Parathyroid adenoma (tissue), 2 donors: ENCODE data around the gene FBN3.

Source experiments
- H2AFZ ChIP-seq: fragments of 300-600 bp; sonication (generic); one replicate; pipeline ENCODE4 v1.7.0; 2017; ENCODE audit warnings: antibody characterized with exemption, mild to moderate bottlenecking
- H3K27ac ChIP-seq: fragments of 300-600 bp; sonication (generic); one replicate; pipeline ENCODE4 v1.7.0; 2017
- H3K27me3 ChIP-seq: fragments of 300-600 bp; sonication (generic); one replicate; pipeline ENCODE4 v1.7.0; 2017; ENCODE audit warnings: low read length; ENCODE audit not compliant: control insufficient read depth, insufficient read depth
- H3K36me3 ChIP-seq: fragments of 300-600 bp; sonication (generic); one replicate; pipeline ENCODE4 v1.7.0; 2017; ENCODE audit warnings: low read length; ENCODE audit not compliant: control insufficient read depth, insufficient read depth
- H3K4me1 ChIP-seq: fragments of 300-600 bp; sonication (generic); one replicate; pipeline ENCODE4 v1.7.0; 2017; ENCODE audit warnings: control low read depth
- H3K4me2 ChIP-seq: fragments of 300-600 bp; sonication (generic); one replicate; pipeline ENCODE4 v1.7.0; 2017; ENCODE audit warnings: low read length
- H3K4me3 ChIP-seq: fragments of 300-600 bp; sonication (generic); one replicate; pipeline ENCODE4 v1.7.0; 2017; ENCODE audit warnings: low read depth, low read length
- H3K79me2 ChIP-seq: fragments of 300-600 bp; sonication (generic); one replicate; pipeline ENCODE4 v1.7.0; 2017; ENCODE audit warnings: control low read depth
- H3K9ac ChIP-seq: fragments of 300-600 bp; sonication (generic); one replicate; pipeline ENCODE4 v1.7.0; 2017; ENCODE audit warnings: mild to moderate bottlenecking
- H3K9me3 ChIP-seq: fragments of 300-600 bp; sonication (generic); one replicate; pipeline ENCODE4 v1.7.0; 2017; ENCODE audit warnings: low read length; ENCODE audit not compliant: control insufficient read depth
- TF ChIP-seq, protein P1 (sequence below): fragments of 300-600 bp; sonication (generic); IDR thresholded peaks from one replicate; pipeline ENCODE4 v1.7.0; 2017; ENCODE audit warnings: antibody characterized with exemption, mild to moderate bottlenecking
- donor health status: primary hyperparathyroidism.

The FBN3 gene

DNA sequence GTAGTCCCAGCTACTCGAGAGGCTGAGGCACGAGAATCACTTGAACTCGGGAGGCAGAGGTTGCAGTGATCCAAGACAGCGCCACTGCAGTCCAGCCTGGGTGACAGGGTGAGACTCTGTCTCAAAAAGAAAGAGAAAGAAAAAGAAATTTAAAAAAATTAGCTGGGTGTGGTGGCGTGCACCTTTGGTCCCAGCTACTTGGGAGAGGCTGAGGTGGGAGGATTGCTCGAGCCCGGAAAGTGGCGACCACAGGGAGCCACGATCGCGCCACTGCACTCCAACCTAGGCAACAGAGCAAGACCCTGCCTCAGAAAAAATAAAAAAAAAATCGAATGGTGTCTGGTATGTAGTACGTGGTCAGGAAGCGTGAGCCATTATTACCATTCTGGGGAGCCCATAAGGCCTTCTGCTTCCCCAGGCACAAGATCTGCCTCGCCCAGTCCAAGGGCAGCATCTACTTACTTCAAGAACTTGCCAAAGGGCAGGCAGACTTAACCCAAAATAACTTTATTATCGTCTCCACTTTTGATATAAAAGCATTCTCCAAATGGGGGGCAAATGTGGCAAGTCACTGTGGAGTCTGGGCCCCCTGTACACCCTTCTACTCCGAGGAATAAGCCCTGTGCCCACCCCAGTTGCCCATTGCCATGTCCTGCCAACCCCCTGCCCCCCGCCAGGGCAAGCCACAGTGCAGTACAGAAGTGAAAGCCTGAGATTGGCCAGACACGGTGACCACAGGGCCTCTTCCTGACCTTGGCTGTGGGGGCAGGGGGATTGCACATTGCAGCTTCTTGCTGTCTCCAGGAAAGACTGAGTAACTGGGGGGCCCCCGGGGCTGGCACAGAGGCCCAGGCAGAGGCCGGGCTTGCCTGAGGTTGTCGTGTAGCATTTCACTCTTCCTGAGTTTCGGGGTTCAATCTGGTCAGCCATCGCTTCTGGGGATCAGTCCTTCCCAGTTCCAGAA, 84.2 kb downstream of the FBN3 start:
- no peaks in the 10 kb centered on the region for H3K4me1 ChIP-seq
- H3K9me3 ChIP-seq, result no peaks in the 10 kb centered on the region
- TF ChIP-seq, protein P1, sequence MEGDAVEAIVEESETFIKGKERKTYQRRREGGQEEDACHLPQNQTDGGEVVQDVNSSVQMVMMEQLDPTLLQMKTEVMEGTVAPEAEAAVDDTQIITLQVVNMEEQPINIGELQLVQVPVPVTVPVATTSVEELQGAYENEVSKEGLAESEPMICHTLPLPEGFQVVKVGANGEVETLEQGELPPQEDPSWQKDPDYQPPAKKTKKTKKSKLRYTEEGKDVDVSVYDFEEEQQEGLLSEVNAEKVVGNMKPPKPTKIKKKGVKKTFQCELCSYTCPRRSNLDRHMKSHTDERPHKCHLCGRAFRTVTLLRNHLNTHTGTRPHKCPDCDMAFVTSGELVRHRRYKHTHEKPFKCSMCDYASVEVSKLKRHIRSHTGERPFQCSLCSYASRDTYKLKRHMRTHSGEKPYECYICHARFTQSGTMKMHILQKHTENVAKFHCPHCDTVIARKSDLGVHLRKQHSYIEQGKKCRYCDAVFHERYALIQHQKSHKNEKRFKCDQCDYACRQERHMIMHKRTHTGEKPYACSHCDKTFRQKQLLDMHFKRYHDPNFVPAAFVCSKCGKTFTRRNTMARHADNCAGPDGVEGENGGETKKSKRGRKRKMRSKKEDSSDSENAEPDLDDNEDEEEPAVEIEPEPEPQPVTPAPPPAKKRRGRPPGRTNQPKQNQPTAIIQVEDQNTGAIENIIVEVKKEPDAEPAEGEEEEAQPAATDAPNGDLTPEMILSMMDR, result no peak
- no peak overlapping the region for H2AFZ ChIP-seq
- no peaks in the 10 kb centered on the region for H3K27me3 ChIP-seq
- H3K27ac ChIP-seq, result no peak overlapping the region
- no peaks in the 10 kb centered on the region for H3K79me2 ChIP-seq
- H3K4me2 ChIP-seq, result no peak overlapping the region
- no peak overlapping the region for H3K9ac ChIP-seq
- H3K36me3 ChIP-seq, result no peaks in the 10 kb centered on the region
- no peak overlapping the region for H3K4me3 ChIP-seq

DNA sequence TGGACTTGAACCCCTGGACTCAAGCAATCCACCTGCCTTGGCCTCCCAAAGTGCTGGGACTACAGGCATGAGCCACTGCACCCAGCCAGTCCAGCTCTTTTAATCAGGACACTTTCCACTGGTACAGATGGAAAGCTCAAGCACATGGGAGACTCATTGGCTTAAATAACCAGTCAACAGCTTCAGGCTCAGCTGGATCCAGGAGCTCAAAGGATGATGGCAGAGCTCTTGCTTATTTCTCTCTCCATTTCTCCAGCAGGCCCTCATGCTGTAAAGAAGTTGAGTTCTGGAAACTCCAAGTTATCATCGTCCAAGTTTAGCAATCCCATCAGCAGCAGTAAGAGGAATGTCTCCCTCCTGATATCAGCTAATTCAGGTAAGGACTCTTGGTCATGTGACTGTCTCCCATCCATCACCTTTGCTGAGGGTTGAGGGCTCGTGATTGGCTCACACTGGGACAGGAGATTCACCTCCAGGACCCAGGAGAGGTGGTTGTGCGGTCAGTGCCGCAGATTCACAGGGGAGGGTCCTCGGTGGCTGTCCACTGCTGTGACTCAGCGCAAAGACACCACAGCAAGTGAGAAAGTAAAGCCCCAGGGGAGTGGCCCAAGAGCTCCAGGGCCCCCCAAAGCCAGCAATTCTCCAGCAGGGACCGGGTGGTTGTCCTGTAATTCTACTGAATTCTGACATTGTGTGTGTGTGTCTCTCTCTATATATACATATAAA, 91.7 kb downstream of the FBN3 start:
- Histone ChIP-seq H3K4me3 (no peak overlapping the region), H3K9me3 (no peaks in the 10 kb centered on the region), H3K4me1 (no peaks in the 10 kb centered on the region), H3K9ac (no peak overlapping the region), H3K27ac (no peak overlapping the region), H3K79me2 (no peaks in the 10 kb centered on the region), H2AFZ (no peak overlapping the region), H3K36me3 (no peaks in the 10 kb centered on the region), H3K27me3 (no peaks in the 10 kb centered on the region), H3K4me2 (no peak overlapping the region)
- TF ChIP-seq, protein P1, result no peak

DNA sequence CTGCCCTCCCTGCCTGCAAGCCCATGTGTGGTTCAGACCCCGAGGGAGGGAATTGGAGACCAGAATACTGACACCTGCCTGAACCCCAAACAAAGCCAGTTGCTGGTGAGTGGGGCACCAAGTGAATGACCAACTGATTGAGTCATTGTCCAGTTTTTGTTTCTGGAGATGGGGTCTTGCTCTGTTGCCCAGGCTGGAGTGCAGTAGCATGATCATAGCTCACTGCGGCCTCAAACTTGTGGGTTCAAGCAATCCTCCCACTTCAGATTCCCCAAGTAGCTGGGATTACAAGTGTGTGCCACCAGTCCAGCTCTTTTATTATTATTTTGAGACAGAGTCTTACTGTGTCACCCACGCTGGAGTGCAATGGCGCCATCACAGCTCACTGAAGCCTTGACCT, 92.9 kb downstream of the FBN3 start:
- Histone ChIP-seq H3K9ac (no peak overlapping the region), H3K79me2 (no peaks in the 10 kb centered on the region), H3K36me3 (no peaks in the 10 kb centered on the region), H3K4me2 (no peak overlapping the region), H2AFZ (no peak overlapping the region), H3K27me3 (no peaks in the 10 kb centered on the region), H3K9me3 (no peaks in the 10 kb centered on the region), H3K27ac (no peak overlapping the region), H3K4me3 (no peak overlapping the region), H3K4me1 (no peaks in the 10 kb centered on the region)
- TF ChIP-seq, protein P1, result no peak

DNA sequence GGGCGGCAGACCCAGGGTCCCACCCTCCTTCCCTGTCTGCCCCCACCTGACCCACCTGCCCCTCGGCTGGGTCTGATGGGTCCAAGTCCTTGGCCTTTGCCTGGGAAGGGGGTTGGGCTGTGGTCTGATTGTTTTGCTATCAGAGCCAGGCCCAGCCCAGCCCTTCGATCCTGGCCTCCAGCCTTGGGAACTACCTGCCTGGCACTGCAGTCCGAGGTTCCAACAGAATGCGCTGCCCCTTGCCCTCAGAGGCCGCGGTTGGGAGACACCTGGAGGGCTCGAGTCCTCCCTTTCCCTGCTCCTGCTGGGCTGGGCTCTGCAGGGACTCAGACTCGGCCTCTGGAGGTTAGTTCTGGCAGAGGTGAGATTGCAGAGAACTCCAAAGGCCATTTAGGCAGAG, 95.2 kb downstream of the FBN3 start:
- no peaks in the 10 kb centered on the region for H3K4me1 ChIP-seq
- H3K9ac ChIP-seq, result no peak overlapping the region
- no peaks in the 10 kb centered on the region for H3K79me2 ChIP-seq
- H3K4me3 ChIP-seq, result no peak overlapping the region
- no peaks in the 10 kb centered on the region for H3K36me3 ChIP-seq
- no peak overlapping the region for H2AFZ ChIP-seq
- H3K9me3 ChIP-seq, result no peaks in the 10 kb centered on the region
- TF ChIP-seq, protein P1, result no peak
- no peaks in the 10 kb centered on the region for H3K27me3 ChIP-seq
- H3K4me2 ChIP-seq, result no peak overlapping the region
- H3K27ac ChIP-seq, result no peak overlapping the region
